CD4-positive, CD25-positive, alpha-beta regulatory T cell (primary cell): ENCODE measurements around the gene HIPK4. TPM values are rescaled to one million over a fixed set of nuclear protein-coding genes. Genes with fewer than 3 reads are reported as not detected.
"Not testable (repeated sequence)": the region's sequence is repeated elsewhere in the genome, so short reads cannot be mapped to it uniquely, and the experiment has no call there.

Source experiments
- ATAC-seq, 2 donors: fragments of 150-1000 bp; cut with Tn5 transposase; one replicate each; pipeline ENCODE4 v1.10.0; 2021; ENCODE audit warnings: low read depth in 2 of 2, moderate number of reproducible peaks in 2 of 2, moderate library complexity in 1 of 2
- DNase-seq, 3 donors: peaks; one replicate each; pipeline versions ENCODE4 v3.0.0 to v3.0.0-alpha.2; 2012 to 2022; ENCODE audit warnings: mixed read lengths in 1 of 3
- H3K27ac ChIP-seq: one replicate; pipeline ENCODE4 v1.7.0; 2013; ENCODE audit warnings: mild to moderate bottlenecking, low read length; ENCODE audit not compliant: insufficient read depth, poor library complexity, severe bottlenecking
- H3K27me3 ChIP-seq: one replicate; pipeline ENCODE4 v1.7.0; 2013; ENCODE audit warnings: low read length; ENCODE audit not compliant: control insufficient read depth, insufficient read depth
- H3K36me3 ChIP-seq: one replicate; pipeline ENCODE4 v1.7.0; 2013; ENCODE audit warnings: mild to moderate bottlenecking, low read length, moderate library complexity; ENCODE audit not compliant: control insufficient read depth, insufficient read depth
- H3K4me1 ChIP-seq: 2 replicates; pipeline ENCODE4 v1.7.0; 2013; ENCODE audit warnings: mild to moderate bottlenecking, low read length; ENCODE audit not compliant: insufficient read depth, control insufficient read depth, poor library complexity, severe bottlenecking
- H3K4me3 ChIP-seq: one replicate; pipeline ENCODE4 v1.7.0; 2013; ENCODE audit warnings: low read depth, mild to moderate bottlenecking, low read length, moderate library complexity
- H3K9me3 ChIP-seq, 2 experiments: 1 replicate in 1 of 2; 2 replicates in 1 of 2; pipeline ENCODE4 v1.7.0; 2013; ENCODE audit warnings: low read length in 2 of 2, mild to moderate bottlenecking in 1 of 2, moderate library complexity in 1 of 2; ENCODE audit not compliant: control insufficient read depth in 2 of 2
- H3K27ac Mint-ChIP-seq, 3 donors: one replicate each; pipeline ENCODE4 v1.8.0; 2020 to 2022; ENCODE audit warnings: mild to moderate bottlenecking in 3 of 3, mixed read lengths in 3 of 3, moderate library complexity in 2 of 3
- H3K27me3 Mint-ChIP-seq: one replicate; pipeline ENCODE4 v1.8.0; 2022; ENCODE audit warnings: mild to moderate bottlenecking, mixed read lengths
- H3K36me3 Mint-ChIP-seq: one replicate; pipeline ENCODE4 v1.8.0; 2020; ENCODE audit warnings: mixed read lengths
- H3K4me1 Mint-ChIP-seq, 4 donors: one replicate each; pipeline ENCODE4 v1.8.0; 2020 to 2022; ENCODE audit warnings: mixed read lengths in 4 of 4, mild to moderate bottlenecking in 1 of 4
- H3K4me3 Mint-ChIP-seq, 4 donors: one replicate each; pipeline ENCODE4 v1.8.0; 2020 to 2022; ENCODE audit warnings: mild to moderate bottlenecking in 4 of 4, mixed read lengths in 4 of 4, moderate library complexity in 3 of 4
- H3K9me3 Mint-ChIP-seq, 7 donors: one replicate each; pipeline ENCODE4 v1.8.0; 2020 to 2022; ENCODE audit warnings: mixed read lengths in 7 of 7, mild to moderate bottlenecking in 3 of 7, moderate library complexity in 2 of 7
- polyA plus RNA-seq, 4 donors: library from polyadenylated mRNA; unstranded; fragments of 300-500 nt; fragmentation: Illumina TruSeq; gene quantifications; one replicate each; pipeline ENCODE4 v1.2.3, GENCODE V29; 2021
- total RNA-seq: library from RNA; stranded (reverse); gene quantifications from one replicate; pipeline ENCODE4 v1.2.3, GENCODE V29; 2022

Gene HIPK4
- total and polyA plus RNA-seq, 5 donors from 2014 or later = not detected

DNA sequence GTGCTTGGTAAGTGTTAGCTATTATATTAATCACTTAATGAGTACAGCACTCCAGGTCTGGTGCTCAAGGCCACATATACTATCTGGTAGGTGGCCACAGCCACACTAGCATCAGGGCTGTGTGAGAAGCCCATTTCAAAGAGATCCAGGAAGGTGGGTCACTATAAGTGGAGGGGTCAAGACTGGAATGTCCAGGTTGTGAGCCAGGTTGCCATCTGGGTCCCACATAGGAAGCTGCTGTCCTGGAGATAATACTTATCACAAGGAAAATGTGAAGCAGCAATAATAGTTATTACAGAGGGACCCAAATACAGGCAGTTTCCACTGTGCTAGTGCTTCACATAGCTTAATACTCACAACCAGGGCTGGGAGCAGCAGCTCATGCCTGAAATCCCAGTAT lies 54.9 kb downstream of the HIPK4 start:
- Histone ChIP-seq H3K27me3 (no peaks in the 10 kb centered on the region), H3K36me3 (peaks cover 56% of the 10 kb centered on the region), H3K4me1 (no peaks in the 10 kb centered on the region), H3K27ac (no peak overlapping the region), H3K9me3 (no peaks in the 10 kb centered on the region), H3K4me3 (no peak overlapping the region)
- Mint-ChIP-seq H3K4me1 (peaks cover 0 to 6% (median 4%) of the 10 kb centered on the region in 4 donors), H3K4me3 (no peak overlapping the region), H3K27ac (no peak overlapping the region), H3K27me3 (no peaks in the 10 kb centered on the region), H3K9me3 (no peaks in the 10 kb centered on the region), H3K36me3 (peaks cover 28% of the 10 kb centered on the region)
- DNase-seq (no peak), ATAC-seq (no peak)

DNA sequence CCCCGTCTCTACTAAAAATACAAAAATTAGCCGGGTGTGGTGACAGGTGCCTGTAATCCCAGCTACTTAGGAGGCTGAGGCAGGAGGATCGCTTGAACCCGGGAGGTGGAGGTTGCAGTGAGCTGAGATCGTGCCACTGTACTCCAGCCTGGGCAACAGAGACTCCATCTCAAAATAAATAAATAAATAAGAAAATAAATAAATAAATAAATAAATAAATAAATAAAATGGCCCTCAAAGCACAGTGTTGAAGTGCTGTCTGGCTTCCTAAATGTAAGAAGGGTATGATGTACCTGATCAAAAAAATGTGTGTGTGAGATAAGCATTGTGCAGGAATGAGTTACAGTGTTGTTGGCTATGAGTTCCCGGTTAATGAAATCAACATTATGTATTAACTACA lies 56.9 kb downstream of the HIPK4 start:
- not testable (repeated sequence) for H3K4me3 Mint-ChIP-seq, H3K27me3 ChIP-seq, H3K27ac ChIP-seq, H3K9me3 ChIP-seq, ATAC-seq, H3K9me3 Mint-ChIP-seq, H3K4me1 Mint-ChIP-seq, H3K27me3 Mint-ChIP-seq, DNase-seq, H3K4me1 ChIP-seq, H3K27ac Mint-ChIP-seq, H3K4me3 ChIP-seq
- peaks cover 68% of the 10 kb centered on the region for H3K36me3 ChIP-seq
- peaks cover 31% of the 10 kb centered on the region for H3K36me3 Mint-ChIP-seq

DNA sequence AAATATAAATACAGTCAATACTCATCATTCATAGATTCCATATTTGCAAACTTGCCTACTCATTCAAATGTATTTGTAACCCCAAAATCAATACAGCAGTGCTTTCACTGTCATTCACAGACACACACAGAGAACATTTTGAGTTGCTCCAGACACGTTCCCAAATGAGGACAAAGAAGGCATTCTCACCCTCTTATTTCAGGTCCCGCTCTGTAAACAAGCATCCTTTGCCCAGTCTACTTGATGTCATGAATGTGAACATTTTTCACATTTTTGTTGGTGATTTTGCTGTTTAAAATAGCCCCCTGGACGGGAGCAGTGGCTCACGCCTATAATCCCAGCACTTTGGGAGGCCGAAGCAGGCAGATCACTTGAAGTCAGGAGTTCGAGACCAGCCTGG lies 57.3 kb downstream of the HIPK4 start:
- Mint-ChIP-seq H3K9me3 (no peaks in the 10 kb centered on the region), H3K4me3 (no peak overlapping the region), H3K27me3 (no peaks in the 10 kb centered on the region), H3K36me3 (peaks cover 31% of the 10 kb centered on the region), H3K27ac (no peak overlapping the region), H3K4me1 (peaks cover 0 to 4% (median 1%) of the 10 kb centered on the region in 4 donors)
- no peak for ATAC-seq
- DNase-seq = no peak
- Histone ChIP-seq H3K4me3 (no peak overlapping the region), H3K4me1 (no peaks in the 10 kb centered on the region), H3K9me3 (no peaks in the 10 kb centered on the region), H3K27me3 (no peaks in the 10 kb centered on the region), H3K36me3 (peaks cover 71% of the 10 kb centered on the region), H3K27ac (no peak overlapping the region)

DNA sequence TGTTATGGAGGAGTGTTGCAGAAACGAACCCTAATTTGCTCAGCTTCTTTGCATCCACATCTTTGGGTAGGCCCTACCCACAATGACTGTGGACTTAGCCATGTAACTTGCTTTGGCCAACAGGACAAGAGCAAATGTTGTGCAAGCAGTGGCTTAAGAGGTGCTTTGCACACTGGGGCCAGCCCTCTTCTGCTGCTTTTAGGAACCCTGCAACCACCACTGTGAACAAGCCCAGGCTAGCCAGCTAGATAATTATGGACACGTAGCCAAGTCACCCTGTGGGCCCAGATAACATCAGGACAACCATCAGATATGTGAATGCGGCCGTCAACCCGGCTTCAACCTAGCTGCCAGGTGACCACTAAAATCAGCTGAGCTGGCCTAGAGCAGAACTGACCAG lies 58.9 kb downstream of the HIPK4 start:
- Histone ChIP-seq H3K27me3 (no peaks in the 10 kb centered on the region), H3K4me1 (no peaks in the 10 kb centered on the region), H3K9me3 (no peaks in the 10 kb centered on the region), H3K4me3 (no peak overlapping the region), H3K27ac (no peak overlapping the region), H3K36me3 (peaks cover 73% of the 10 kb centered on the region)
- no peaks in the 10 kb centered on the region for H3K9me3 Mint-ChIP-seq
- DNase-seq = no peak
- H3K27ac Mint-ChIP-seq = no peak overlapping the region
- no peaks in the 10 kb centered on the region for H3K27me3 Mint-ChIP-seq
- no peak overlapping the region for H3K4me3 Mint-ChIP-seq
- no peak for ATAC-seq
- H3K36me3 Mint-ChIP-seq = peaks cover 27% of the 10 kb centered on the region
- peaks cover 0 to 4% (median 0%) of the 10 kb centered on the region in 4 donors for H3K4me1 Mint-ChIP-seq

Other genes starting within 250 kb of the HIPK4 start
- 25.8 TPM for gene MAP3K10, start 198.8 kb downstream of the HIPK4 start, total RNA-seq
- gene MAP3K10, start 198.8 kb downstream of the HIPK4 start, polyA plus RNA-seq = 1 to 10 TPM in 1 of 4 donors, under 1 TPM in 3; 0.14 to 1.4 (median 0.43) TPM
- not detected for gene TTC9B, start 171.8 kb downstream of the HIPK4 start, total RNA-seq
- not detected for gene TTC9B, start 171.8 kb downstream of the HIPK4 start, polyA plus RNA-seq
- 1.2 TPM for gene CCNP, start 163.5 kb downstream of the HIPK4 start, total RNA-seq
- under 1 TPM in 1 of 4 donors, not detected in 3; 0.13 TPM for gene CCNP, start 163.5 kb downstream of the HIPK4 start, polyA plus RNA-seq
- gene AKT2, start 104.8 kb downstream of the HIPK4 start, total RNA-seq = 193 TPM
- 10 to 100 TPM; 16.4 to 26.2 (median 24.8) TPM for gene AKT2, start 104.8 kb downstream of the HIPK4 start, polyA plus RNA-seq
- gene C19orf47, start 41.8 kb downstream of the HIPK4 start, total RNA-seq = 12.4 TPM
- gene C19orf47, start 41.8 kb downstream of the HIPK4 start, polyA plus RNA-seq = 1 to 10 TPM; 5.9 to 8.3 (median 6.7) TPM
- gene PLD3, start 41.5 kb downstream of the HIPK4 start, total RNA-seq = 73.7 TPM
- gene PLD3, start 41.5 kb downstream of the HIPK4 start, polyA plus RNA-seq = 10 to 100 TPM; 49.2 to 60.8 (median 50.0) TPM
- 1.3 TPM for gene PRX, start 23.2 kb upstream of the HIPK4 start, total RNA-seq
- gene PRX, start 23.2 kb upstream of the HIPK4 start, polyA plus RNA-seq = under 1 TPM in 3 of 4 donors, not detected in 1; 0.08 to 0.55 (median 0.22) TPM
- 17.0 TPM for gene SERTAD1, start 35.8 kb upstream of the HIPK4 start, total RNA-seq
- gene SERTAD1, start 35.8 kb upstream of the HIPK4 start, polyA plus RNA-seq = 1 to 10 TPM; 5.5 to 8.5 (median 5.9) TPM
- gene SERTAD3, start 54.2 kb upstream of the HIPK4 start, total RNA-seq = 19.5 TPM
- 1 to 10 TPM; 3.1 to 7.6 (median 6.3) TPM for gene SERTAD3, start 54.2 kb upstream of the HIPK4 start, polyA plus RNA-seq
- gene BLVRB, start 75.6 kb upstream of the HIPK4 start, total RNA-seq = 6.2 TPM
- 10 to 100 TPM; 19.1 to 48.6 (median 24.1) TPM for gene BLVRB, start 75.6 kb upstream of the HIPK4 start, polyA plus RNA-seq
- not detected for gene SPTBN4, start 76.8 kb upstream of the HIPK4 start, total RNA-seq
- not detected for gene SPTBN4, start 76.8 kb upstream of the HIPK4 start, polyA plus RNA-seq
- gene SHKBP1, start 186.7 kb upstream of the HIPK4 start, total RNA-seq = 195 TPM
- 100 to 1,000 TPM; 120 to 172 (median 151) TPM for gene SHKBP1, start 186.7 kb upstream of the HIPK4 start, polyA plus RNA-seq
- 115 TPM for gene LTBP4, start 211.2 kb upstream of the HIPK4 start, total RNA-seq
- gene LTBP4, start 211.2 kb upstream of the HIPK4 start, polyA plus RNA-seq = 10 to 100 TPM; 20.7 to 32.0 (median 26.7) TPM